Esophagus muscularis mucosa (tissue), 4 donors: ENCODE data around the gene DMD. TPM values are rescaled to one million over a fixed set of nuclear protein-coding genes. Genes with fewer than 3 reads are reported as not detected.

Source experiments
- DNase-seq: peaks from one replicate; pipeline ENCODE4 v3.0.0-alpha.2; 2017; ENCODE audit errors: extremely low spot score
- H3K27ac ChIP-seq, 4 donors: fragments of 200-600 bp; sonication (generic); replicated peaks in 1 of 4; 1 replicate in 3 of 4; 2 replicates in 1 of 4; pipeline ENCODE4 v1.5.1; 2016 to 2019; ENCODE audit warnings: mild to moderate bottlenecking in 1 of 4
- H3K27me3 ChIP-seq, 4 donors: fragments of 200-600 bp; sonication (generic); one replicate each; pipeline versions ENCODE4 v1.5.1 to v1.6.0; 2016 to 2019
- H3K36me3 ChIP-seq, 4 donors: fragments of 200-600 bp; sonication (generic); one replicate each; pipeline ENCODE4 v1.5.1; 2016 to 2019
- H3K4me1 ChIP-seq, 4 donors: fragments of 200-600 bp; sonication (generic); one replicate each; pipeline ENCODE4 v1.5.1; 2016 to 2019
- H3K4me3 ChIP-seq, 4 donors: fragments of 200-600 bp; sonication (generic); 1 replicate in 2 of 4; 2 replicates in 2 of 4; pipeline ENCODE4 v1.5.1; 2016 to 2019; ENCODE audit warnings: mild to moderate bottlenecking in 4 of 4, moderate library complexity in 1 of 4
- H3K9me3 ChIP-seq, 4 donors: fragments of 200-600 bp; sonication (generic); 1 replicate in 3 of 4; 2 replicates in 1 of 4; pipeline ENCODE4 v1.5.1; 2016 to 2019
- CTCF ChIP-seq, 3 experiments: fragments of 200-600 bp in 2 of 3; fragments of 450-650 bp in 1 of 3; sonication (generic) in 2 of 3; IDR thresholded peaks; one replicate each; pipeline ENCODE4 v1.5.1; 2017 to 2019; ENCODE audit warnings: antibody characterized with exemption in 3 of 3, mild to moderate bottlenecking in 2 of 3, moderate library complexity in 1 of 3
- EP300 ChIP-seq: sonication (generic); formaldehyde crosslinking; IDR thresholded peaks from one replicate; pipeline ENCODE4 v1.6.1; 2017; ENCODE audit warnings: antibody characterized with exemption
- POLR2A ChIP-seq: fragments of 450-650 bp; IDR thresholded peaks from one replicate; pipeline ENCODE4 v1.6.1; 2017; ENCODE audit warnings: antibody characterized with exemption, moderate library complexity, mild to moderate bottlenecking, low read depth
- POLR2AphosphoS5 ChIP-seq, 2 donors: sonication (generic); formaldehyde crosslinking; IDR thresholded peaks; one replicate each; pipeline ENCODE4 v1.6.1; 2017; ENCODE audit warnings: antibody characterized with exemption in 2 of 2
- WGBS: methylation state at CpG from one replicate; pipeline ENCODE4 v1.1.5; 2018; 5-methylcytosine and 5-hydroxymethylcytosine counted together
- intact Hi-C: fragments of 100-400 bp; cut with DNase I; formaldehyde crosslinking; loops from one replicate; pipeline ENCODE4 v1.15.1; 2023
- total RNA-seq, 4 donors: library from RNA; depleted of rRNA; stranded (reverse); fragments of >200 nt; gene quantifications; one replicate each; pipeline versions ENCODE4 v1.1.0 to v1.2.1, GENCODE V29; 2016

Gene DMD
- total RNA-seq, 4 donors from 2014 or later = 127 to 210 (median 188) TPM

- no peaks in the 10 kb centered on the region for H3K36me3 ChIP-seq
- H3K27me3 ChIP-seq = no peaks in the 10 kb centered on the region
- H3K4me1 ChIP-seq = peaks cover 0 to 20% (median 0%) of the 10 kb centered on the region in 4 donors
- no peaks in the 10 kb centered on the region for H3K9me3 ChIP-seq
- WGBS = 77% methylated on average over 2 of the region's 2 CpGs
- DNase-seq = no peak
- intact Hi-C loops = no loop called here
- no peak overlapping the region for H3K27ac ChIP-seq
- H3K4me3 ChIP-seq = no peak overlapping the region
- TF ChIP-seq CTCF (IDR thresholded peaks at IDR 0.05) (no peak), POLR2A (no peak), POLR2AphosphoS5 (IDR thresholded peaks at IDR 0.05) (no peak), EP300 (no peak)
These were observed 337.6 kb downstream of the DMD start for GRCh38 chrX:32873786-32874185.

- TF ChIP-seq POLR2AphosphoS5 (IDR thresholded peaks at IDR 0.05) = no peak
- TF ChIP-seq EP300 = no peak
- no peak for TF ChIP-seq CTCF (IDR thresholded peaks at IDR 0.05)
- no peak for TF ChIP-seq POLR2A
- Histone ChIP-seq H3K36me3 (no peaks in the 10 kb centered on the region), H3K9me3 (no peaks in the 10 kb centered on the region), H3K27ac (no peak overlapping the region), H3K4me3 (no peak overlapping the region), H3K4me1 (peaks cover 0 to 20% (median 0%) of the 10 kb centered on the region in 4 donors), H3K27me3 (no peaks in the 10 kb centered on the region)
- intact Hi-C loops = no loop called here
- no peak for DNase-seq
- 45% methylated on average over 3 of the region's 3 CpGs for WGBS
These were observed 339.7 kb downstream of the DMD start for GRCh38 chrX:32871636-32872035.

GRCh38 chrX:32868524-32868895 is 342.8 kb downstream of the DMD start:
- intact Hi-C loops = no loop called here
- H3K27me3 ChIP-seq = no peaks in the 10 kb centered on the region
- no peak overlapping the region for H3K4me3 ChIP-seq
- no peaks in the 10 kb centered on the region for H3K36me3 ChIP-seq
- 53% methylated on average over 3 of the region's 6 CpGs for WGBS
- H3K27ac ChIP-seq = no peak overlapping the region
- peaks cover 0 to 6% (median 0%) of the 10 kb centered on the region in 4 donors for H3K4me1 ChIP-seq
- TF ChIP-seq CTCF (IDR thresholded peaks at IDR 0.05) (no peak), EP300 (no peak), POLR2A (no peak), POLR2AphosphoS5 (IDR thresholded peaks at IDR 0.05) (no peak)
- no peak for DNase-seq
- no peaks in the 10 kb centered on the region for H3K9me3 ChIP-seq

GRCh38 chrX:32867781-32868523 is 343.4 kb downstream of the DMD start:
- Histone ChIP-seq H3K4me1 (peaks cover 0 to 6% (median 0%) of the 10 kb centered on the region in 4 donors), H3K27me3 (no peaks in the 10 kb centered on the region), H3K27ac (no peak overlapping the region), H3K4me3 (no peak overlapping the region), H3K36me3 (no peaks in the 10 kb centered on the region), H3K9me3 (no peaks in the 10 kb centered on the region)
- TF ChIP-seq EP300 = no peak
- no peak for TF ChIP-seq POLR2A
- no peak for TF ChIP-seq CTCF (IDR thresholded peaks at IDR 0.05)
- no peak for TF ChIP-seq POLR2AphosphoS5 (IDR thresholded peaks at IDR 0.05)
- 85% methylated on average over 16 of the region's 17 CpGs for WGBS
- DNase-seq = no peak
- intact Hi-C loops = no loop called here

GRCh38 chrX:32852203-32852602 is 359.1 kb downstream of the DMD start:
- TF ChIP-seq POLR2AphosphoS5 (IDR thresholded peaks at IDR 0.05) = no peak
- no peak for TF ChIP-seq EP300
- TF ChIP-seq CTCF (IDR thresholded peaks at IDR 0.05) = no peak
- TF ChIP-seq POLR2A = no peak
- 75% methylated on average over 1 of the region's 1 CpG for WGBS
- no peak overlapping the region for H3K27ac ChIP-seq
- no peaks in the 10 kb centered on the region for H3K4me1 ChIP-seq
- no peaks in the 10 kb centered on the region for H3K9me3 ChIP-seq
- no peaks in the 10 kb centered on the region for H3K27me3 ChIP-seq
- H3K36me3 ChIP-seq = no peaks in the 10 kb centered on the region
- no peak overlapping the region for H3K4me3 ChIP-seq
- DNase-seq = no peak
- intact Hi-C loops = no loop called here
